ENCODE measurements around the gene ECT2.
"Not testable (repeated sequence)": the region's sequence is repeated elsewhere in the genome, so short reads cannot be mapped to it uniquely, and the experiment has no call there.

The ECT2 gene

DNA sequence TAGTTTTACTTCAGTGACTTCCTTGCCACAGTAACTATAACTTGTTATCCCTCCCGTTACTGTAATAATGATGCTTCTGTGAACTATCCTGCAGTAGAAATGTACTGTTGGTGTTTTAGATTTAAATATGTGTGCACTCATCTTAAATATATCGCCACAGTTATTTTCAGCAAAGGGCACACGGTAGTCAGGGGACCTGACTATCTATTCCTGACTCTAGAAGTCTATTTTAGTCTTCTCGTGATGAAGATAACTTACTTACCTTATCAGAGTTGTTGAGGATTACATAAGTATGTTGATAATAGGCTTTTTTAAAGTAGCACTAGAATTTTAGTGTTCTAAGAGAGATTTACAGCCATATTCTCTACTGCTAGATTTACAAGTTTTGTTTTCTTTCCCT lies 65.3 kb downstream of the ECT2 start:
- DNase-seq: no peak

DNA sequence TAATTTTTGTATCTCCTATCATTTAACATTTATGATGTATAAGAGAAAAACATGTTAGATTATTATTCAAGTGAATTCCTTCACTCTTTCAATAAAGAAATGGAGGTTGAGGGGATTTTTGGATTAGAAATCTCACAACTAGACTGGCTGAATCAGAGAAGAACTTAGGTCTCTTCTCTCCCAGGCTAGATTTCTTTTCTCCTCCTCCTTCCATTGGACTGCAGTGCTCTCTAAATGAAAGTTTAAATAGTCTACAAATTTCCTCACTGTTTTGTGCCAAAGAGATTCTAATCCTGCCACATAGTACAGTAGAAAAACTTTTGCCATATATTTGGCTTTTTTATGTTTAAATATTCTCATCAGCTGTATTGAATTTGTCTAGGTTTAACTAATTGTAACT lies 65.8 kb downstream of the ECT2 start:
- no peak for DNase-seq

DNA sequence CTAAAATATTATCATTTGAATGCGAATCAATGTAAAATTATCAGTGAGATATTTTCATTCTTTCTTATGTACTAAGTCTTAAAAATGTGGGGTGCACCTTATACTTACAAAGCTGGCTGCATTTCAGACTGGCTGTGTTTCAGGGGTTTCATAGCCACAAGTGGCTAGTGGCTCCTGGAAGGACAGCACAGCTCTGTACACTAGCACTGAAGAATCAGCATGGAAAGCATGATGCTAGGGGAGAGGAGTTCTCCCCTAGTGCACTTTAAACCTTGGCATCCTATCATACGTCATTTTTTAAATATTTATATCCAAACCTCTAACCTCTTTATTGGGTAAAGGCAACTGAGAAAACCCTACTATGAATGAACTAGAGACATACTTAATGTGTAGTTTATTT lies 66.4 kb downstream of the ECT2 start:
- DNase-seq: no peak

DNA sequence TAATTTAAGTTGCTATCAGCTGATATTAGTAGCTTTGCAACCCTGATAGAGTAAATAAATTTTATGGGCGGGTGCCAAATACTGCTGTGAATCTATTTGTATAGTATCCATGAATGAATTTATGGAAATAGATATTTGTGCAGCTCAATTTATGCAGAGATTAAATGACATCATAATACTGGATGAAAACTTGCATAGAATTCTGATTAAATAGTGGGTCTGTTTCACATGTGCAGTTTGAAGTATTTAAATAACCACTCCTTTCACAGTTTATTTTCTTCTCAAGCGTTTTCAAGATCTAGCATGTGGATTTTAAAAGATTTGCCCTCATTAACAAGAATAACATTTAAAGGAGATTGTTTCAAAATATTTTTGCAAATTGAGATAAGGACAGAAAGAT lies 70.0 kb downstream of the ECT2 start:
- DNase-seq: no peak

DNA sequence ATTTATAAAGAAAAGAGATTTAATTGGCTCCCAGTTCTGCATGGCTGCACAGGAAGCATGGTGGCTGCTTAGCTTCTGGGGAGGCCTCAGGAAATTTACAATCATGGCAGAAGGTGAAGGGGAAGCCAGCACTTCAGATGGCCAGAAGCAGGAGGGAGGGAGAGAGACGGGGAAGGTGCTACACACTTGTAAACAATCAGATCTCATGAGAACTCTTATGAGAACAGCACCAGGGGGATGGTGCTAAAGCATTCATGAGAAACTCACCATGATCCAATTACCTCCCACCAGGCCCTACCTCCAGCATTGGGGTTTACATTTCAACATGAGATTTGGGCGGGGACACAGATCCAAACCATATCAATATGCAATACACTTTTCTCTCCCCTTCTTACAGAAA lies 73.7 kb downstream of the ECT2 start:
- no peak for DNase-seq

DNA sequence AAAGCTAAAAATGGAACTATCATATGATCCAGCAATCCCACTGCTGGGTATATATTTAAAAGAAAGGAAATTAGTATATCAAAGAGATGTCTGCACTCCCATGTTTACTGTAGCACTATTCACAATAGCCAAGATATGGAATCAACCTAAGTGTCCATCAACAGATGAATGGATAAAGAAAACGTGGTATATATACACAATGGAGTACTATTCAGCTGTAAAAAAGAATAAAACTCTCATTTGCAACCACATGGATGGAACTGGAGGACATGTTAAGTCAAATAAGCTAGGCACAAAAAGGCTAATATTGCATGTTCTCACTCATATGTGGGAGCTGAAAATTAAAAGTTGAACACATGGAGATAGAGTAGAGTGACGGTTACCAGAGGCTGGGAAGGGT lies 76.7 kb downstream of the ECT2 start:
- DNase-seq: not testable (repeated sequence)

DNA sequence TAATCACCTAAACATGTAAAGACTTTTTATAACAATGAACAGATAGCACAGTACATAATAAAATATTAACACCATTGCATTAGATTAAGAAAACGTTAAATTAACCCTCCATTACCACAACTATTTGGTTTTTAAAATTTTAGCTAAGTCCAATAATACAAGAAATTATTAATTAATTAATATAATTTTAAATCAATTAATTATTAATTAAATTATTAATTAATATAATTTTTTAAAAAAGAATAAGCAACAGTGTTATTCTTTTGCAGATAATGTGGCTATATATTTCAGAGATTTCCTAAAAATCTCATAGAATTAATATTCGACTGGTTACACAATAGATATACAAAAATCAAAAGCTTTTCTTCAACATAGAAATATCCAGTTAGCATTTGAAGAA lies 82.5 kb downstream of the ECT2 start:
- no peak for DNase-seq

DNA sequence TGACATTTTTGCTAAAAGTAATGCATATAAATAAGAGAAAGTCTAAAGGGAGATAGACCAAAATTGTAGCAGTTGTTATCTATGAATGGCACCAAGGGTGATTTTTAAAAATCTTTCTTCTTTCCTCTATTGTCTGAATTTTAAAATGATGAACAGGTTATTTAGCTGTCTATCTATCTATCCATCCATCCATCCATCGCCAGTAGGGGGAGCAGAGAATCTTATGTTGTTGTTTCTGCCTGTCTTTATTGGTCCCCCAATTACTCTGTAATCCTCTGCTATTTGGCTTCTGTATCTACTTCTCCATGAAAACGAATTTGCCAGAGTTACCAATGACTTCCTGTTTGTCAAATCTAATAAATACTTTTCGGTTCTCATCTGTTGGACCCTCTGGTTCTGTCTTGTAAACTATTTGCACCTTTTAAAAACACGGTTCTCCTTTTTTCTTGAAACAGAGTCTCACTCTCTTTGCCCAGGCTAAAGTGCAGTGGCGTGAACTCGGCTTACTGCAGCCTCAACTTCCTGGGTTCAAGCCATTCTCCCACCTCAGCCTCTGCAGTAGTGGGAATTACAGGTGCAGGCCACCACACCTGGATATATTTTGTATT lies 86.0 kb downstream of the ECT2 start:
- peak in 1 of 2 donors; percentile 3 for DNase-seq

DNA sequence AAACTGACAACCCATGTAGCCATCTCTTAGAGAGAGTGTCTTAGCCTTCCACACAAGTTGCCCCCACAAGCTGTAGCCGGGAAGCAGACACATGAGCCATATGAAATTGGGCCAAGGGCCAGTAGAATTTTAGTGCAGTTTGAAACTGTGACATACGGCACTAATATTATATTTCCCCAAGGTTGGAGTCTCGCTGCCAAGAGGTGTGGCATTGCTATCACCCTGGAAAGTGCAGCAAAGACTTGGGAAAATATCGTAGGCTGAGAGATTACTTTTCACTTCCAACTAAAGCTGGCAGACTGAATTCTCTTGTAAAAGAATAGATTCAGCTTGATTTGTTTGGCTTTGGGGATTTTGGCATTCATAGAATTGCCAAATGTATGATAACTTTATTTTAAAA lies 89.2 kb downstream of the ECT2 start:
- DNase-seq: no peak

DNA sequence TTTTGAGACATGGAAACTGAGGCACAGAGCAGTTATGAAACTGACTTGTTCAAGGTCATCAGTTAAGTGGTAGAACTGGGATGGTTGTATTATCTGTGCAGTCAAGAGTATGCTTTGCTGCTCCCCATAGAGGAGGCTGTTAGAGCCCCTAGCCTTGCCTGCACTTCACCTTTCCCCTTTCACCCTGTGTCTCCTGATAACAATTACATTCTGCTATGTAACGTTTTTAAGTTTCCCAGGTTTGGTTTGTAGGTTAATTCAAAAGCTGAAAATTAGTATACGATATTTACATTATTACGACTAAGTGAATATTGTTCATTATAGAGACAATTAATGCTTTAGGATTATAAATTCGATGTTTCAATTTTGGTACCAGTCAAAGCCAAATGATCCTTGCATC lies 89.9 kb downstream of the ECT2 start:
- DNase-seq: no peak

DNA sequence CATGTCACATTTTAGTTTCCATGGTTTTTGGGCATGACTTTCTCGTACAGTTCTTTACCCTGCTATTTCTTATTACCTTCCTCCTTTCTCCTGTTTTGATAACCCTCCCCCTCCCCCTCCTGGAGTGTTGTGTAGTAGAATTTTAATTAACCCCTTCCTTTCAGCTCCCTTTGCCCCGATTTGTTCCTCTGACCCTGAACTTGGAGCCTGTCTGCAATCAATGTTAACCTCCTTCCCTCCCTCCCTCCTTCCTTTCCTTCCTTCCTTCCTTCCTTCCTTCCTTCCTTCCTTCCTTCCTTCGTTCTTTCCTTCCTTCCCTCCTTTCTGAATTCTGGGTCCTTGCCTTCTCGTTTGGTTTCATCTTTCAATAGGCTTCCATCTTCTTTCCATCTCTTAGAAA lies 90.4 kb downstream of the ECT2 start:
- DNase-seq: no peak

DNA sequence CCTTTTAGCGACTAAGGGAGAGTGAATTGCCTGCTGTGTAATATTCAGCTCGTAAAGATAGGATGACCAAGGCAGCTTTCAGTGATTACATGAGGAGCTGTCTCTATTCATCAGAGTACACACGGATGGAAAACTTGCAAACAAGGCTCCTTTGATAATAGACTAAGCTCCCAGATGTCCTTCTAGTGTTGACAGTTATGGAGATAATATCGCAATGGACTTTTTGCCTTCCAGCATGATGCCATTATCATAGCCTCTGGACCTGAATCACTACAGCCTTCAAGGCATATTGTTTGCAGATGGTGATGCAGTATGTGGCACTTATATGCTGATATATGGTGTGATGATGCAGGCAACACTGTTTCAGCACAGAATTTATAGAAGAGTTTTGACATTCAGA lies 93.9 kb downstream of the ECT2 start:
- DNase-seq: no peak

DNA sequence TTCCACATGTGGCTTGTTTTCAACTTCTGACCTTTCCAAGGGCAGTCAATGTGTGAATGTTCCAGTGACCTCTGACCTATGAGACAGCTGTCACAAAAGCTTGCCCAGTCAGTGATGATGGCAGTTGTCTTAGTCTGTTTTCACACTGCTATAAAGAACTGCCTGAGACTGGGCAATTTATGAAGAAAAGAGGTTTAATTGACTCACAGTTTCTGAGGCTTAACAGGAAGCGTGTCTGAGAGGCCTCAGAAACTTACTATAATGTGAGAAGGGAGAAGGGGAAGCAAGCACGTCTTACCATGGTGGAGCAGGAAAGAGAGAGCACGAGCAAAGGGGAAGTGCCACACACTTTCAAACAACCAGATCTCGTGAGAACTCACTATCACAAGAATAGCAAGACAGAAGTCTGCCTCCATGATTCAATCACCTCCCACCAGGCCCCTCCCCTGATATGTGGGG lies 95.6 kb downstream of the ECT2 start:
- DNase-seq: no peak

DNA sequence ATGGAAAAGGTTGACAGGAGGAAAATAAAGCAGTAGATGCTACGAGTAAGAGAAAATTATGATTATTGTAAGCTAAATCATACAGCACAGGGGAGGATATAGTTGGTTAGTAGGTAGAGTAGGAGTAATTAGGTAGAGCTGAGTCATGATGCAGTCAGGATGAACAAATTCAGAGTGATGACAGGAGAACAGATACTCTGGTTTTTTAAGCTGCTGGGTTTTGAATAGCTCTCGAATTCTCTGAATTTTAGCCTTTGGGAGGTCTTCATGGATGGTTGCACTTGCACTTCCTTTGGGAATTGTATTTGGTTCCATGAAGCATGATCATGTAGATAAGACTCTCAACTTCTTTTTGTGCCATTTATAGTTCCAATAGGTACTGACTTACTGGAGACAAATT lies 96.2 kb downstream of the ECT2 start:
- DNase-seq: no peak

DNA sequence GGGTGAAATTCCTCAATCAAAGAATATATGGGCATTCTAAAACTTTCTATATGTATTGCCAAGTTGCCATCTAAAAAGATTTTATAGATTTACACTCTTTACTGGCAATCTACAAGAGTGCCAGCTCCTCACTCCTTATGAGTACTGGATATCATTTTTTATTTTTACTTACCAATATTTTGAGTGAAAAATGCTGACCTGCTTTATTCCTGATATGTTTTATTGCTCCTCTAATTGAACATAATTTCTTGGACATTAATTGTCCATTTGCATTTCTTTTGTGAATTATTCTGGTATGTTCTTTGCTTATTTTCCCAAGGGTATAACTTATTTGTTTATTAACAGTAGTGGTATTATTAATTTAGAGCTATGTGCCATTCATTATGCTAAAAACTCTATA lies 96.8 kb downstream of the ECT2 start:
- DNase-seq: no peak

DNA sequence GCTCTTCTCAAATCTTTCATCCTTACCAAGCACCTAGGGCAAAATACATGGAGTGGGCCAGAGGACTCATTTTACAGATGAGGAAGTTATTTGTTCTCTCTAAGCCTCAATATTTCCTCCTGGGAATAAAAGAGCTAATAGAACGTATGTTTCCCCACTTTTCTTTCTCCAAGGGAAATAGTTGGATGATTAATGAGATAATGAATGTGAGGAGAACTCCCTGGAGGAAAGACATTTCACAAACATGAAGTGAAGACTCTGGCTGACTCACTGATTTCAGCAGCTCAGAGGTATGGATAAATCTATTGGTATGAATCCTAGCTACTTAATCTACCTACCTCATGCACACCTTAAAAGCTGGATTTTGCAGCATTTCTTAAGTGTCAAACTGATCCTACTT lies 98.4 kb downstream of the ECT2 start:
- no peak for DNase-seq

DNA sequence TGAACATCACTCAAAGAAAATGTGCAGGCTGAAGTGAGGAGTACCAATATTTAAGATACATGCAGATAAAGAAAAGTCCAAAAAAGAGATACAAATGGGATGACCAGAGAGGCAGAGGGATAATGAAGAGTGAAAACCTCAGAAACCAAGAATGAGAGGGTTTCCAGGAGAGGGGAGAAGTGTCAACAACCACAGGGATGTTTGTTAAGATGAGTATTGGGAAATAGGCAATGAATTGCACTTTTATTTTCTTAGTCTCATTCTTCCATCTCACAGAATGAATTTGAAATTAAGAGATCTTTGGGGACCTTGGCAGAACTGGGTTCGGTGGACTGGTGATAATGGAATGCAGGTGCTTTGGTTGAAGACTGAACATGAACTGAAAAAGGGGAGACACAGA lies 102.5 kb downstream of the ECT2 start:
- DNase-seq: no peak

DNA sequence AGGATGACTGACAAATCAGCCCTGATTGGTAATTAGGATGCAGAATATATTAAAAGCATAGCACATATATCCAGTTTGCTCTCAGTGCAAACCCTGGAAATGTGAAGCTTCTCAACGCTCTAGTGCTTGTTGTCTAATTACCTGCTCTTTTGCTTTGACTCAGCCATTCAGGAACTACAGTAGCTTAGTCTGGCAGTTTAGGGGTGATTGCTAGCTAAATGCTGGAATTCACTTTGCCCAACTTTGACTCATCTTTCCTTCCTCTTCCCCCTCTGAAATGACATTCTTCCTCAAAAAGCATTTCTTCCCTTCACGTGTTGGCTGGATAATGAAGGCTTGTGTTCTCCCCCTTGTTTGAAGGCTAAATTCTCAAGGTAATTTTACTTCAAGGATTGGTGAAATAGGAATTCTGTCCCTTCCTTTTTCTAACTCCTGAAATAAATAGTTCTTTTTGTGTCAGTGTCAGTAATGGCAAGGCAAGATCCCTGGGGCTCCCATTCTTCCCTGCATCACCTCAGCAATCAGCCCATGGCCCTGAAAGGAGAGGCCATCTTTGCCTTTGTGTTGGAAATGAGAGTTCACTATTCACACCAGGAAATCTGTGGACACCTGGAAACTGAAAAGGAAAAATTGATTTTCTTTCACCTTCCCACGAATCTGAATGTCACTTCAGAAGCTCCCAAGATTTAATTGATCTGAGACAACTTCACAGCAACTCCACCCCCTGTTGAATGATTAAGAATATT lies 103.6 kb downstream of the ECT2 start:
- DNase-seq: no peak

DNA sequence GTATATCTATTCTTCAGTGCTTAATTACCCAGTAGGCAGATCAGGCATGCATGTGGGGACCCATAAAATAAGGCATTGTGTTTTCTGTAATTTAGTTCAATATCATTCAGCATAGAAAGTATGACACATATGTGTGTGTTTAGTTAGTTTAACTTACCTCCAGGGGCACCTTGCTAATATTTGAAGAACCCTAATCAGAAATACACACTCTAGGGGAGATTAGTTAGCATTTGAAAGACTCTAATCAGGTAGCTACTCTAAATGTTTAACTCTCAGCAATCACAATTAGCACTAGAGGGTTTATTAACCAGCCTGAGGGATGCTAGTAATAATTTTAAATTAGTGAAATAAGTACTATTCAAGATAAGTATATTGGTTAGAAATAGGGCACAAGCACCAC lies 104.5 kb downstream of the ECT2 start:
- no peak for DNase-seq

DNA sequence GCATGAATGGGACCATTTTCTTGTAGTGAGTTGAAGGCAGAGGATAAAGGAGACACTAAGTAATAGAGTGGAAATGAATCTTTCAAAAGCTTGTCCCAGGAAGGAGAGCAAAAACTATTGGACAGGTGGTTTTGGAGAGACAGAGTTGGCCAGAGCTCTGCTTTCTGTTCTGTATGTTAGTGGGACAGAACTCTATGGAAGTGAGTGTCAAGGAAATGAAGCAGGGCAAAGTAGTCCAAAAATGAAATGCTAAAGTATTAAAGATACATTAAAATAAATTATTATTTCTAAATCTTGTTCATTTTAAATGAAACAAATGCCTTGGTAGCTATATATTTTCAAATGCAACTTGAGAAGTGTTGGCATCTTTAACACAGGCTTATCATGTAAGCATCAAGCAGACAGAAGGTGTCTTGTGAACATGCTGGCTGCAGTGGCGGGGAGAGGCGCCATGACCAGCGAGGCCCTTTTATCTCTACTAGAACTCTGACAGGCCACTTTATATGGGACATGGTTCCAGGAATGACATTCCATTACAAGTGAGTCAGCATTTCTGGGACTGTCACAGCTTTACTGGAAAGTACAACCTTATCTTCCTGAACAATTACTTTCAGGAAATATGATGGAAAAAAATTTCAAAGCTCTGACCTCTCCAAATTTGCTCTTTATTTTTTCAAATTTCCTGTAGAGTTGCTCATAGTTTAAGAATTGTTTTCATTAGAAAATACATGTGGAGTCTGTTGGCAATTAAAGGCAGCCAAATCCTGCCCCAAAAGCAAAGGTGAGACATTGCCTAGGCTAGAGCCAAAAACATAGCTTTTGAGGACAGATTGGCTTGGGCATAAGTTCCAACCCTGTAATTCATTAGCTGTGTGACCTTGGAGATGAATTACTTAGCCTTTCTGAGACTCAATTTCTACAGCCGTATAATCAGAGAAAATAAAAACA lies 106.5 kb downstream of the ECT2 start:
- DNase-seq: no peak

DNA sequence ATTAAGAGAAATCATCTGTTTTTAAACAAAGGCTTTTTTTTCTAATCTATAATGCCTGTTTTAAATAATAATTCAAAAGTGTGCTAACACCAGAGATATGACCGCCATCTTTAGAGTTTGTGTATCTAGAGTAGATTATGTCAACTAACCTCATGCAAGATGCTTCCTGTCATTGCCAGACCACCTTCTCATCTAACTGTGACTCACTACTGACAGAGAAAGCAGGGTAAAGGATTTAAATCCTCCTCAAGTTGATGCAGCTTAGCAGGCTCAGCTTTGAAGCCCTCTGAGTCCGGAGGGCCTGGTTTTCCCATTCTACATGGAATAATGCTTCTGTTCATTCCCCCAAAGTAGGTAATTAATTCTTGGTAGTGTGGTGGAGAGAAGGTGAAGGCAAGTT lies 108.5 kb downstream of the ECT2 start:
- no peak for DNase-seq

DNA sequence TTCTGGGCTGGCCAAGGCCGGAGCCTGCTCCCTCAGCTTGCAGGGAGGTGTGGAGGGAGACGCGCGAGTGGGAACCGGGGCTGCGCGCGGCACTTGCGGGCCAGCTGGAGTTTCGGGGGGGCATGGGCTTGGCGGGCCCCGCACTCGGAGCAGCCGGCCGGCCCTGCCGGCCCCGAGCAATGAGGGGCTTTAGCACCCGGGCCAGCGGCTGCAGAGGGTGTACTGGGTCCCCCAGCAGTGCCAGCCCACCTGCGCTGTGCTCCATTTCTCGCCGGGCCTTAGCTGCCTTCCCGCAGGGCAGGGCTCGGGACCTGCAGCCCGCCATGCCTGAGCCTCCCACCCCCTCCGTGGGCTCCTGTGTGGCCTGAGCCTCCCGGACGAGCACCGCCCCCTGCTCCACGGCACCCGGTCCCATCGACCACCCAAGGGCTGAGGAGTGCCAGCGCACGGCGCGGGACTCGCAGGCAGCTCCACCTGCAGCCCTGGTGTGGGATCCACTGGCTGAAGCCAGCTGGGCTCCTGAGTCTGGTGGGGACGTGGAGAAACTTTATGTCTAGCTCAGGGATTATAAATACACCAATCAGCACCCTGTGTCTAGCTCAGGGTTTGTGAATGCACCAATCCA lies 116.3 kb downstream of the ECT2 start:
- DNase-seq: not testable (repeated sequence)

DNA sequence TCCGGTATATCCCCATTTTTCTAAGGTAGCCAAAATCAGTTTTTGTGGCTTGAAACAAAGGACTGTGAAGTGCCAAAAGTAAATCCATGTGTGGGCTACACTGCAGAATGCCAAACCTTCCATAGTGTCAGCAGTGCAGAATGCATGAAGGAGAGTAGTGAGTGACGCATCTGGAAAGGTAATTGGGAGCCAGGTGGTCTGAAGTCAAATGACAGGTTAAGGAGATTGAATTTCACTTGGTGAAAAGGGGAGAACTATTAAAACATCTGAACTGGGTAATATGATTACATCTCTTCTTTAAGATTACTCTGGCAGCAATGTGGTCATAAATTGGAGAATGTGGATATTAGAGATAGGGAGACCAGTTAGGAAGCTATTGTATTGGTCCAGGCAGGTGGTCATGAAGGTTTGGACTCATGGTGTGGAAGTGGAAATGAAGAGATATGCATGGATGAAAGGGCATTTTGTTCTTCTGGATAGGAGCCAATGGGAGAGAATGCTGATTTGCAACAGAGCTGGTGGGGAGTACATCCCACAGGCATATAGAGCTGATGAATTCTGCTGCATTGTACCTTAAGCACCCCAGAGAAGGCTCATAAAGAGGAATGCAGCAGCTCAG lies 118.2 kb downstream of the ECT2 start:
- DNase-seq: no peak

Measured in activated CD4-positive, alpha-beta T cell treated with anti-CD3 and anti-CD28 coated beads for 4 hours (primary cell).